ENCODE data around the gene MEMO1.
"Not testable (repeated sequence)": the region's sequence is repeated elsewhere in the genome, so short reads cannot be mapped to it uniquely, and the experiment has no call there.

The MEMO1 gene

GRCh38 chr2:32010670-32011484 is at the start of gene MEMO1:
MEMO1 (minus strand) TSS chr2:32011008; CDS start chr2:32010247, 761 bp downstream.
- H3K4me3 ChIP-seq (ENCODE audit: low read depth, low read length), result peak within 1 kb of the TSS; percentile 64
- peak; percentile 99 for DNase-seq (ENCODE audit: low read depth)
- TF ChIP-seq POLR2A (IDR thresholded peaks at IDR 0.05; ENCODE audit: extremely low read depth, insufficient read length) (peak; percentile 91), MAX (IDR thresholded peaks at IDR 0.05; ENCODE audit: low read depth, low read length) (peak; percentile 88), MYC (IDR thresholded peaks at IDR 0.05; ENCODE audit: low read depth, low read length) (peak; percentile 95), CTCF (IDR thresholded peaks at IDR 0.05; ENCODE audit: low read depth, low read length) (no peak)

GRCh38 chr2:32060266-32060665 is 49.5 kb upstream of the MEMO1 start:
- no peak for TF ChIP-seq MYC (IDR thresholded peaks at IDR 0.05; ENCODE audit: low read depth, low read length)
- TF ChIP-seq MAX (IDR thresholded peaks at IDR 0.05; ENCODE audit: low read depth, low read length), result no peak
- no peak for TF ChIP-seq CTCF (IDR thresholded peaks at IDR 0.05; ENCODE audit: low read depth, low read length)
- TF ChIP-seq POLR2A (IDR thresholded peaks at IDR 0.05; ENCODE audit: extremely low read depth, insufficient read length), result no peak
- H3K4me3 ChIP-seq (ENCODE audit: low read depth, low read length), result no peak overlapping the region
- DNase-seq (ENCODE audit: low read depth), result no peak

- TF ChIP-seq CTCF (IDR thresholded peaks at IDR 0.05; ENCODE audit: low read depth, low read length) (no peak), MYC (IDR thresholded peaks at IDR 0.05; ENCODE audit: low read depth, low read length) (no peak), MAX (IDR thresholded peaks at IDR 0.05; ENCODE audit: low read depth, low read length) (no peak), POLR2A (IDR thresholded peaks at IDR 0.05; ENCODE audit: extremely low read depth, insufficient read length) (no peak)
- H3K4me3 ChIP-seq (ENCODE audit: low read depth, low read length), result no peak overlapping the region
- DNase-seq (ENCODE audit: low read depth), result no peak
Observed at GRCh38 chr2:32058130-32058529, 47.3 kb upstream of the MEMO1 start.

- DNase-seq (ENCODE audit: low read depth); H3K4me3 ChIP-seq (ENCODE audit: low read depth, low read length): not testable (repeated sequence)
Observed at GRCh38 chr2:32054583-32054982, 43.8 kb upstream of the MEMO1 start.

GRCh38 chr2:32051836-32052439 is 41.1 kb upstream of the MEMO1 start:
- TF ChIP-seq POLR2A (IDR thresholded peaks at IDR 0.05; ENCODE audit: extremely low read depth, insufficient read length) (no peak), MAX (IDR thresholded peaks at IDR 0.05; ENCODE audit: low read depth, low read length) (no peak), MYC (IDR thresholded peaks at IDR 0.05; ENCODE audit: low read depth, low read length) (no peak), CTCF (IDR thresholded peaks at IDR 0.05; ENCODE audit: low read depth, low read length) (no peak)

GRCh38 chr2:32043561-32043960 is 32.8 kb upstream of the MEMO1 start:
- no peak for DNase-seq (ENCODE audit: low read depth)
- no peak overlapping the region for H3K4me3 ChIP-seq (ENCODE audit: low read depth, low read length)
- TF ChIP-seq MYC (IDR thresholded peaks at IDR 0.05; ENCODE audit: low read depth, low read length) (no peak), CTCF (IDR thresholded peaks at IDR 0.05; ENCODE audit: low read depth, low read length) (no peak), POLR2A (IDR thresholded peaks at IDR 0.05; ENCODE audit: extremely low read depth, insufficient read length) (no peak), MAX (IDR thresholded peaks at IDR 0.05; ENCODE audit: low read depth, low read length) (no peak)

More at GRCh38 chr2:32051836-32052439, 41.1 kb upstream of the MEMO1 start:
- no peak for DNase-seq (ENCODE audit: low read depth)
- H3K4me3 ChIP-seq (ENCODE audit: low read depth, low read length), result no peak overlapping the region

Measured in NB4 (cell line).